A673 (cell line): ENCODE data around the gene ZBED2. TPM values are rescaled to one million over a fixed set of nuclear protein-coding genes. Genes with fewer than 3 reads are reported as not detected.

Experiments
- BruUV-seq: library from RNA; stranded (reverse); fragments of 400-500 nt; replicated peaks from 2 replicates; lab custom pipeline; 2021; lab: Mats Ljungman, UMichigan
- CTCF ChIA-PET: fragments of 300-600 bp; sonication (Branson Sonifier 250); formaldehyde crosslinking; loops from one replicate; lab custom pipeline; 2022; ENCODE audit warnings: antibody characterized with exemption; lab: Charles Lee
- POLR2A ChIA-PET: fragments of 300-600 bp; sonication (Branson Sonifier 250); formaldehyde crosslinking; loops from one replicate; lab custom pipeline; 2022; ENCODE audit warnings: antibody characterized with exemption; ENCODE audit not compliant: low non-redundant PET; lab: Charles Lee
- DNase-seq: peaks from one replicate; pipeline ENCODE4 v3.0.0-alpha.2; 2015; ENCODE audit warnings: low spot score
- H3K27ac ChIP-seq: fragments of 200-600 bp; sonication (generic); 2 replicates; pipeline ENCODE4 v1.5.1; 2016; ENCODE audit warnings: mixed run types, low read depth, mild to moderate bottlenecking, mixed read lengths, antibody characterized with exemption, low read length; ENCODE audit not compliant: poor library complexity, severe bottlenecking
- H3K27me3 ChIP-seq: fragments of 200-600 bp; sonication (generic); replicated peaks from 2 replicates; pipeline ENCODE4 v1.6.1; 2017; ENCODE audit warnings: mixed run types, low read depth, mild to moderate bottlenecking, mixed read lengths, antibody characterized with exemption, low read length; ENCODE audit not compliant: insufficient read depth, poor library complexity
- H3K36me3 ChIP-seq: fragments of 200-600 bp; sonication (generic); 2 replicates; pipeline ENCODE4 v1.6.1; 2016; ENCODE audit warnings: mixed run types, mild to moderate bottlenecking, mixed read lengths, antibody characterized with exemption, low read length; ENCODE audit not compliant: insufficient read depth, poor library complexity, severe bottlenecking
- H3K4me1 ChIP-seq: fragments of 200-600 bp; sonication (generic); 2 replicates; pipeline ENCODE4 v1.6.1; 2017; ENCODE audit warnings: mixed run types, mild to moderate bottlenecking, mixed read lengths, antibody characterized with exemption, low read length; ENCODE audit not compliant: insufficient read depth, poor library complexity, severe bottlenecking
- H3K4me3 ChIP-seq: fragments of 200-600 bp; sonication (generic); 2 replicates; pipeline ENCODE4 v1.5.1; 2016; ENCODE audit warnings: low read depth, mixed run types, mild to moderate bottlenecking, mixed read lengths, low read length; ENCODE audit not compliant: poor library complexity, severe bottlenecking
- H3K9me3 ChIP-seq: fragments of 200-600 bp; sonication (generic); 2 replicates; pipeline ENCODE4 v1.6.1; 2016; ENCODE audit warnings: mixed run types, low read depth, mild to moderate bottlenecking, mixed read lengths, antibody characterized with exemption, low read length; ENCODE audit not compliant: poor library complexity, severe bottlenecking
- EZH2 ChIP-seq: fragments of 200-600 bp; sonication (generic); IDR thresholded peaks from 2 replicates; pipeline ENCODE4 v1.6.1; 2017; ENCODE audit warnings: borderline replicate concordance, low read depth, mild to moderate bottlenecking, mixed read lengths, antibody characterized with exemption, low read length; ENCODE audit not compliant: poor library complexity, severe bottlenecking
- intact Hi-C: fragments of 100-400 bp; cut with micrococcal nuclease; formaldehyde crosslinking; loops from one replicate; pipeline ENCODE4 v1.10.0; 2022; ENCODE audit not compliant: unreplicated experiment
- total RNA-seq: library from RNA; stranded (reverse); gene quantifications from 2 replicates; pipeline ENCODE4 v1.2.3, GENCODE V29; 2021
- TF ChIP-seq, protein P1 (sequence below): fragments of 300-800, 200-600 bp; sonication (generic); conservative IDR thresholded peaks from 2 replicates; pipeline ENCODE4 v1.5.1; 2017; ENCODE audit warnings: low read depth, mild to moderate bottlenecking, antibody characterized with exemption, low read length, moderate library complexity, mixed read lengths

ZBED2 gene
- total RNA-seq, 1 experiment from 2014 or later = not detected

DNA sequence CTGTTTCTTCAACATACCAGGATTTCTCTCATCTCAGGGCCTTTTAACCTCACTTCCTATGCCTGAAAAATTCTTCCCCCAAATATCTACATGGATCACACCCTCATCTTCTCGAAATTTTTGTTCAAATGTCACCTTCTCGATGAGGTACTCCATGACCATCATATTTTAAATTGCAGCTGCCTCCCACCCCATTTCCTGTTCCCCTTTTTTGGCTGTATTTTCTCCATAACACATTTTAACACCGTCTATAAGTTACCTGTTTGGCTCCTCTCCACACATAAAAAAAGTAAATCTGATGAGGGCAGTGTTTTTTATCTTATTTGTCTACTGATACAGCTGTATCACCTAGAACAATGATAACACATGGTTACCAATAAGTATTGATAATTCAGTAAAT, 20.7 kb upstream of the ZBED2 start:
- intact Hi-C loops = no loop called here
- Histone ChIP-seq H3K36me3 (no peaks in the 10 kb centered on the region), H3K9me3 (no peaks in the 10 kb centered on the region), H3K4me1 (no peaks in the 10 kb centered on the region), H3K4me3 (no peak overlapping the region), H3K27me3 (no peaks in the 10 kb centered on the region), H3K27ac (no peak overlapping the region)
- DNase-seq = no peak
- TF ChIP-seq, protein P1, sequence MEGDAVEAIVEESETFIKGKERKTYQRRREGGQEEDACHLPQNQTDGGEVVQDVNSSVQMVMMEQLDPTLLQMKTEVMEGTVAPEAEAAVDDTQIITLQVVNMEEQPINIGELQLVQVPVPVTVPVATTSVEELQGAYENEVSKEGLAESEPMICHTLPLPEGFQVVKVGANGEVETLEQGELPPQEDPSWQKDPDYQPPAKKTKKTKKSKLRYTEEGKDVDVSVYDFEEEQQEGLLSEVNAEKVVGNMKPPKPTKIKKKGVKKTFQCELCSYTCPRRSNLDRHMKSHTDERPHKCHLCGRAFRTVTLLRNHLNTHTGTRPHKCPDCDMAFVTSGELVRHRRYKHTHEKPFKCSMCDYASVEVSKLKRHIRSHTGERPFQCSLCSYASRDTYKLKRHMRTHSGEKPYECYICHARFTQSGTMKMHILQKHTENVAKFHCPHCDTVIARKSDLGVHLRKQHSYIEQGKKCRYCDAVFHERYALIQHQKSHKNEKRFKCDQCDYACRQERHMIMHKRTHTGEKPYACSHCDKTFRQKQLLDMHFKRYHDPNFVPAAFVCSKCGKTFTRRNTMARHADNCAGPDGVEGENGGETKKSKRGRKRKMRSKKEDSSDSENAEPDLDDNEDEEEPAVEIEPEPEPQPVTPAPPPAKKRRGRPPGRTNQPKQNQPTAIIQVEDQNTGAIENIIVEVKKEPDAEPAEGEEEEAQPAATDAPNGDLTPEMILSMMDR = no peak
- no peak for TF ChIP-seq EZH2
- CTCF ChIA-PET = no interaction called here
- BruUV-seq = no TSS peak
- POLR2A ChIA-PET = no interaction called here

DNA sequence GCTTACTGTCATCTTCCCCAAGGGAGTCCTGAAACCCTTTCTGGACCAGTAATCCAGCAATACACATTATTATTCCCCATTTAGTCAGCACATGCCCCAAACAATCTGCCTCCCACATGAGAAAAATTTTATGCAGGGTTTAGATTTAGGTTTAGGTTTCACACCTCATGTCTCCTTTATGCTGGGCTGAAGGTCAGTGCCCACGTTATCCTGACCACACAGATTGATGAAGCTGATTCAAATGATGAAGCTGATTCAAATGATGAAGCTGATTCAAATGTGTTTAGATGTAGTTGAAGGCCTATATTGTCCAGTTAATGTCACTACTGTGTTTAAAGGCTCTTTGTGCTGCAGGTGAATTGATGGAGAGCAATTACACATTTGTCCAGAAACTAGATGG, 18.1 kb upstream of the ZBED2 start:
- H3K27ac ChIP-seq = no peak overlapping the region
- TF ChIP-seq, protein P1 = no peak
- TF ChIP-seq EZH2 = no peak
- BruUV-seq = no TSS peak
- no peaks in the 10 kb centered on the region for H3K9me3 ChIP-seq
- intact Hi-C loops = no loop called here
- no peak overlapping the region for H3K4me3 ChIP-seq
- no peaks in the 10 kb centered on the region for H3K27me3 ChIP-seq
- no peak for DNase-seq
- H3K36me3 ChIP-seq = no peaks in the 10 kb centered on the region
- CTCF ChIA-PET = no interaction called here
- POLR2A ChIA-PET = no interaction called here
- no peaks in the 10 kb centered on the region for H3K4me1 ChIP-seq

DNA sequence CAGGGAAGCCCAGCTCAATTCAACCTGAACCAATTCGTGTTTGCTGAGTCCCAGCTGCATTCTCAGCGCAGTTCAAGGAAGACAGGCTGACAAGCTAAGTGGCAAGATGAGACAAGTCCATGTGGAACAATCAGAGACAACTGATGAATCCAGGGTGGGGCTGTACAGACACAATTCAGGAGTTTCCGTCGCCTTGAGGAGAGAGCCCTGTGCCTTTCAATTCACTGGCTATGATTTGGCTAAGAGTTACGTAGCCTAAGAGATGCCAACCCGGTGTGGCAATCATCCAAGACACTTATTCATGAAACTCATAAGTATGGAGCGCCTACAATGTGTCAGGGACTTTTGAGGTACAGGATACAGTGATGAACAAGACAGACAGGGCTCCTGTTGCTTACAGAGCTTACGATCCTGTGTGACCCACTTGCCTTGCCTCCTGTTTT, 15.5 kb upstream of the ZBED2 start:
- Histone ChIP-seq H3K9me3 (no peaks in the 10 kb centered on the region), H3K4me1 (no peaks in the 10 kb centered on the region), H3K4me3 (no peak overlapping the region), H3K36me3 (no peaks in the 10 kb centered on the region), H3K27ac (no peak overlapping the region), H3K27me3 (no peaks in the 10 kb centered on the region)
- TF ChIP-seq, protein P1 = no peak
- TF ChIP-seq EZH2 = no peak
- BruUV-seq = no TSS peak
- DNase-seq = no peak
- intact Hi-C loops = no loop called here
- ChIA-PET POLR2A (no interaction called here), CTCF (no interaction called here)
